Activated CD8-positive, alpha-beta T cell treated with anti-CD3 and anti-CD28 coated beads for 36 hours (primary cell): ENCODE results near the gene ADARB2. TPM values are rescaled to one million over a fixed set of nuclear protein-coding genes. Genes with fewer than 3 reads are reported as not detected.

Experiments used
- ATAC-seq: fragments of 200-7000 bp; cut with Tn5 transposase; one replicate; pipeline ENCODE4 v1.10.0; 2021; ENCODE audit warnings: mild to moderate bottlenecking, moderate library complexity
- CTCF ChIA-PET: fragments of 350-600 bp; sonication (Branson Sonifier 250); formaldehyde crosslinking; loops from one replicate; lab custom pipeline; 2021; ENCODE audit warnings: antibody characterized with exemption; lab: Charles Lee
- POLR2A ChIA-PET: fragments of 350-600 bp; sonication (Branson Sonifier 250); formaldehyde crosslinking; loops from one replicate; lab custom pipeline; 2021; ENCODE audit warnings: antibody characterized with exemption; lab: Charles Lee
- DNase-seq: peaks from one replicate; pipeline ENCODE4 v3.0.0-alpha.2; 2020
- H3K27ac Mint-ChIP-seq: one replicate; pipeline ENCODE4 v1.8.0; 2021; ENCODE audit warnings: mild to moderate bottlenecking, mixed read lengths
- H3K27me3 Mint-ChIP-seq: one replicate; pipeline ENCODE4 v1.8.0; 2021; ENCODE audit warnings: mixed read lengths
- H3K36me3 Mint-ChIP-seq: one replicate; pipeline ENCODE4 v1.8.0; 2021; ENCODE audit warnings: low read depth, mixed read lengths
- H3K4me1 Mint-ChIP-seq: one replicate; pipeline ENCODE4 v1.8.0; 2021; ENCODE audit warnings: low read depth, mixed read lengths
- H3K4me3 Mint-ChIP-seq: one replicate; pipeline ENCODE4 v1.8.0; 2021; ENCODE audit warnings: mild to moderate bottlenecking, moderate library complexity, mixed read lengths
- H3K9me3 Mint-ChIP-seq: one replicate; pipeline ENCODE4 v1.8.0; 2021; ENCODE audit warnings: mixed read lengths
- intact Hi-C: fragments of 100-400 bp; cut with micrococcal nuclease; formaldehyde crosslinking; loops from one replicate; pipeline ENCODE4 v1.10.0; 2022
- total RNA-seq, 2 experiments: library from RNA; stranded (reverse); gene quantifications; one replicate each; pipeline ENCODE4 v1.2.3, GENCODE V29; 2021
- TF ChIP-seq, protein P1 (sequence below): fragments of 200-600 bp; IDR thresholded peaks from one replicate; pipeline ENCODE4 v1.8.0; 2022; ENCODE audit warnings: antibody characterized with exemption, mild to moderate bottlenecking

ADARB2 gene
- total RNA-seq, 2 experiments from 2014 or later: 1.3 to 1.6 TPM

DNA sequence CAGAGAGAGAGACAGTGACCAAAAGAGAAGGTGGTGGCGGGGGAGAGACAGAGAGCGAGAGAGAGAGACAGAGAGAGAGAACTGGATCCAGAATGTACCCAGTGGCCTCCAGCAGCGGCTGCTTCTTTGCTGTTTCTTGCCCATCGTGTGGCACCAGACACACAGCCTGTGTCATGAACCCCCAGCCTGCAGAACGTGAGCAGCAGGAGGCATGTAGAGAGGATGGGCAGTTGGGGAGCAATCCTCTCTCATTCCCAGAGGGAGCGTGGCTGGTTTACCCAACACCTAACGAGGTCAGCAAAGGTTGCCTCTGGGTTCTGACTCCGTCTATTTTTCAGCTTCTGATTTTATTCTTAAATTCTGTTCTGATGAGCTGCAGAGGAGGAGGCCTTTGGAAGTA is 168.1 kb downstream of the ADARB2 start:
- CTCF ChIA-PET: no interaction called here
- no peak for DNase-seq
- Mint-ChIP-seq H3K27me3 (peaks cover 2% of the 10 kb centered on the region), H3K27ac (no peak overlapping the region), H3K9me3 (no peaks in the 10 kb centered on the region), H3K36me3 (no peaks in the 10 kb centered on the region), H3K4me3 (no peak overlapping the region), H3K4me1 (no peaks in the 10 kb centered on the region)
- ATAC-seq: no peak
- TF ChIP-seq, protein P1, sequence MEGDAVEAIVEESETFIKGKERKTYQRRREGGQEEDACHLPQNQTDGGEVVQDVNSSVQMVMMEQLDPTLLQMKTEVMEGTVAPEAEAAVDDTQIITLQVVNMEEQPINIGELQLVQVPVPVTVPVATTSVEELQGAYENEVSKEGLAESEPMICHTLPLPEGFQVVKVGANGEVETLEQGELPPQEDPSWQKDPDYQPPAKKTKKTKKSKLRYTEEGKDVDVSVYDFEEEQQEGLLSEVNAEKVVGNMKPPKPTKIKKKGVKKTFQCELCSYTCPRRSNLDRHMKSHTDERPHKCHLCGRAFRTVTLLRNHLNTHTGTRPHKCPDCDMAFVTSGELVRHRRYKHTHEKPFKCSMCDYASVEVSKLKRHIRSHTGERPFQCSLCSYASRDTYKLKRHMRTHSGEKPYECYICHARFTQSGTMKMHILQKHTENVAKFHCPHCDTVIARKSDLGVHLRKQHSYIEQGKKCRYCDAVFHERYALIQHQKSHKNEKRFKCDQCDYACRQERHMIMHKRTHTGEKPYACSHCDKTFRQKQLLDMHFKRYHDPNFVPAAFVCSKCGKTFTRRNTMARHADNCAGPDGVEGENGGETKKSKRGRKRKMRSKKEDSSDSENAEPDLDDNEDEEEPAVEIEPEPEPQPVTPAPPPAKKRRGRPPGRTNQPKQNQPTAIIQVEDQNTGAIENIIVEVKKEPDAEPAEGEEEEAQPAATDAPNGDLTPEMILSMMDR: no peak
- POLR2A ChIA-PET: no interaction called here
- intact Hi-C loops: no loop called here

DNA sequence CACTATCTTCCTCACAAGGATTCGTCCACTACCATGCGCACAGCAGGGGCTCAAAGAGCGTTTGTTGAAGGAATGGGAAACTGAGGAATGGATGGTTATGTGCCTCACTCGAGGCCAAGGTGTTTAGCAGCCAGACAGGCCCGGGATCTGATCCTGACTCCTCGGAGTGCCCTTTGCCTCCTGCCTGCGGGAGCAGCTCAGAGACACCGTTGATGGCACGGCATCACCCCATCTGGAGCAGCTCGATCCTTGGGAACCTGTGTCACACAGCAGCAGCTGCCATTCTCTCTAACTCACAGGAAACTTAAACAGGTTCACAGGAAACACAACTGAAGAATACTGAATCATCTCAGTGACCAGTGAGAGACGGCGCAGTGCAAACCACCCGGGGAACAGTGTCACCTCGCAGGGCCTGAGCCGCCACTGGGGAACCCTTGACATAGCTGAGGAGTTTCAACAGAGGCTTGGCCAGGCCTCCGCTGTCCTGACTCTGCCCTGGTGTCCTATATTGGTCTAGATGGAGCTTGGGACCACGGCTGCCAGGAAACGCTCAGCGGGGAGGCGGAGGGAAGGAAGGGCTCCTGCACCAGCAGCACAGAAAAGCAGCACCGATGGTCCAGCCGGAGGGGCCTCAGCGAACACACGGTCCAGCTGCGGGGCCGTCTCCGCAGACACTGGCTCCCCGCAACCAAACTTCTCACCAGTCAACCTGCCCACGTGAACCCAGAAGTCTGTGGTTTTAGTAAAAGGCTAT is 169.4 kb downstream of the ADARB2 start:
- no peak overlapping the region for H3K4me3 Mint-ChIP-seq
- H3K9me3 Mint-ChIP-seq: no peaks in the 10 kb centered on the region
- H3K27me3 Mint-ChIP-seq: peaks cover 2% of the 10 kb centered on the region
- no peaks in the 10 kb centered on the region for H3K36me3 Mint-ChIP-seq
- TF ChIP-seq, protein P1: no peak
- no peak for ATAC-seq
- POLR2A ChIA-PET: interaction anchor here (1.1 kb wide), 1 partner anchor 32 kb away, joined by 3 read pairs; no protein-coding TSS in a partner anchor
- CTCF ChIA-PET: no interaction called here
- no peak for DNase-seq
- H3K4me1 Mint-ChIP-seq: no peaks in the 10 kb centered on the region
- H3K27ac Mint-ChIP-seq: no peak overlapping the region
- intact Hi-C loops: no loop called here

DNA sequence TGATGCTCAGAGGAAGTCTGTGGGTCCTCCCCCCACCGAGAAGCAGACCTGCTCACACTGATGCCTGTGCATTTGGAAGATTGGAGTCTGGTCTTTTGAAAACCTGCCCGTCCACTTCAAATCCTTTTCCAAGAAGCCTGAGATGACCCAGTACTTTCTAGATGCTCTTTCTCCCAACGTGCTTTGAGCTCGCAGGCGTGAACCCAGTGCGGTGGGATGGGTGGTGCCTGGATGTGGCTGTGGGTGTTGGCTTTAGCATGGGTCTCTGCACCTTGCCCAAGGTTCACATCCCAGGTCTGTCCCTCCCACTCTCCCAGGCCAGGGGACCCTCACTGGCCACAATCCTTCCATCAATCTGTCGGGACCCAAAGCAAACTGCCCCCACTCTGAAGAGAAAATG is 170.2 kb downstream of the ADARB2 start:
- Mint-ChIP-seq H3K4me1 (no peaks in the 10 kb centered on the region), H3K4me3 (no peak overlapping the region), H3K36me3 (no peaks in the 10 kb centered on the region), H3K9me3 (no peaks in the 10 kb centered on the region), H3K27ac (no peak overlapping the region), H3K27me3 (peaks cover 2% of the 10 kb centered on the region)
- TF ChIP-seq, protein P1: no peak
- DNase-seq (no peak), ATAC-seq (no peak)
- intact Hi-C loops: no loop called here
- CTCF ChIA-PET: no interaction called here
- POLR2A ChIA-PET: interaction anchor here (1.1 kb wide), 1 partner anchor 31 kb away, joined by 3 read pairs; no protein-coding TSS in a partner anchor

DNA sequence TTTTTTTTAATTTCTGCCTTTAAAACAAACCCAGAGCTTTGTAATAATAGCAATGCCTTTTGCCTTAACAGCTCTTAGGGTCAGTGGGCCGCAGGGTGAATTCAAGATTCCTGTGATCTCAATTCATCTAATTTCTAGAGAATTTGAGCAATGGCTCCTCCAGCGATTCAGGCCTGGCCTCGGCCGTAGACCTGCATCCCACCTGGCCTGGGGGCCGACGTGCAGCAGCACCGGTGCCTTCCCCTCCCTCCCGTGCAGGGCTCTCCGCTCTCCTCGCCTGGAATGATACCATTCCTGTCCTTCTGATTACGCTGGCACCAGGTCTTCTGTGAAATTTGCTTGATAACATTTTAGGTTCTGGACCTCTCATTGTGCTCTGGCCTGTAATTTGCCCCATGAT is 172.5 kb downstream of the ADARB2 start:
- TF ChIP-seq, protein P1: no peak
- intact Hi-C loops: no loop called here
- ATAC-seq (no peak), DNase-seq (no peak)
- H3K4me3 Mint-ChIP-seq: no peak overlapping the region
- no peaks in the 10 kb centered on the region for H3K36me3 Mint-ChIP-seq
- no peaks in the 10 kb centered on the region for H3K4me1 Mint-ChIP-seq
- H3K27me3 Mint-ChIP-seq: peaks cover 2% of the 10 kb centered on the region
- no peak overlapping the region for H3K27ac Mint-ChIP-seq
- ChIA-PET POLR2A (no interaction called here), CTCF (no interaction called here)
- no peaks in the 10 kb centered on the region for H3K9me3 Mint-ChIP-seq

DNA sequence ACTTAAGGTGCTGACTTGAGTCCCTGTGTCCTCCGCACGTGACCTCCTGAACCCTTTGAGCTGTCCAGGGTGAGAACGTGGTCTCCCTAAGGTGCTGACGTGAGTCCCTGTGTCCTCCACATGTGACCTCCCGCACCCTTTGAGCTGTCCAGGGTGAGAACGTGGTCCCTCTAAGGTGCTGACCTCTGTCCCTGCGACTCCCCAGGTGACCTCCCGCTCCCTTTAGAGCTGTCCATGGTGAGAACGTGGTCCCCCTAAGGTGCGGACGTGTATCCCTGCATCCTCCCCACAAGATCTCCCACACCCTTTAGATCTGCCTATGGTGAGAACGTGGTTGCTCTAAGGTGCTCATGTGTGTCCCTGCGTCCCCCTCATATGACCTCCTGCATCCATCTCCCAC is 174.3 kb downstream of the ADARB2 start:
- ChIA-PET CTCF (no interaction called here), POLR2A (no interaction called here)
- no peaks in the 10 kb centered on the region for H3K9me3 Mint-ChIP-seq
- H3K4me1 Mint-ChIP-seq: no peaks in the 10 kb centered on the region
- no peak overlapping the region for H3K27ac Mint-ChIP-seq
- no peak overlapping the region for H3K4me3 Mint-ChIP-seq
- DNase-seq (no peak), ATAC-seq (no peak)
- peaks cover 10% of the 10 kb centered on the region for H3K27me3 Mint-ChIP-seq
- no peaks in the 10 kb centered on the region for H3K36me3 Mint-ChIP-seq
- intact Hi-C loops: no loop called here
- TF ChIP-seq, protein P1: no peak
